Tibial nerve (tissue), 4 donors: ENCODE data around the gene ERBB2. TPM values are rescaled to one million over a fixed set of nuclear protein-coding genes. Genes with fewer than 3 reads are reported as not detected.

Source experiments
- DNase-seq, 2 donors: peaks; one replicate each; pipeline ENCODE4 v3.0.0-alpha.2; 2019; ENCODE audit warnings: low spot score in 2 of 2
- H3K27ac ChIP-seq, 4 donors: fragments of 200-600 bp; sonication (generic) in 3 of 4; one replicate each; pipeline ENCODE4 v1.5.1; 2017 to 2019; ENCODE audit warnings: mild to moderate bottlenecking in 1 of 4
- H3K27me3 ChIP-seq, 2 donors: fragments of 200-600 bp; sonication (generic) in 1 of 2; one replicate each; pipeline versions ENCODE4 v1.5.1 to v1.6.0; 2017 to 2019
- H3K36me3 ChIP-seq, 3 donors: fragments of 200-600 bp; sonication (generic); one replicate each; pipeline ENCODE4 v1.5.1; 2018 to 2019
- H3K4me1 ChIP-seq, 4 donors: fragments of 200-600 bp; sonication (generic) in 3 of 4; one replicate each; pipeline ENCODE4 v1.5.1; 2017 to 2019
- H3K4me3 ChIP-seq, 4 donors: fragments of 200-600 bp; sonication (generic) in 3 of 4; one replicate each; pipeline ENCODE4 v1.5.1; 2017 to 2019; ENCODE audit warnings: mild to moderate bottlenecking in 1 of 4, moderate library complexity in 1 of 4
- H3K9me3 ChIP-seq, 4 donors: fragments of 200-600 bp; sonication (generic) in 3 of 4; one replicate each; pipeline ENCODE4 v1.5.1; 2017 to 2019
- CTCF ChIP-seq, 5 experiments: fragments of 200-600 bp in 3 of 5; fragments of 450-650 bp in 2 of 5; sonication (generic) in 3 of 5; IDR thresholded peaks; one replicate each; pipeline ENCODE4 v1.5.1; 2016 to 2019; ENCODE audit warnings: antibody characterized with exemption in 5 of 5, mild to moderate bottlenecking in 3 of 5, moderate library complexity in 2 of 5
- EP300 ChIP-seq, 2 donors: sonication (generic); formaldehyde crosslinking; IDR thresholded peaks; one replicate each; pipeline ENCODE4 v1.6.1; 2017; ENCODE audit warnings: antibody characterized with exemption in 2 of 2, mild to moderate bottlenecking in 1 of 2
- POLR2A ChIP-seq, 2 donors: fragments of 450-650 bp; IDR thresholded peaks; one replicate each; pipeline ENCODE4 v1.6.1; 2017; ENCODE audit warnings: antibody characterized with exemption in 2 of 2, mild to moderate bottlenecking in 2 of 2, moderate library complexity in 2 of 2
- WGBS, 2 donors: methylation state at CpG; one replicate each; pipeline ENCODE4 v1.1.5; 2018; 5-methylcytosine and 5-hydroxymethylcytosine counted together
- total RNA-seq, 4 donors: library from RNA; depleted of rRNA; stranded (reverse); fragments of >200 nt; gene quantifications; one replicate each; pipeline ENCODE4 v1.1.0, GENCODE V29; 2016

The ERBB2 gene
- total RNA-seq, 4 donors from 2014 or later: 101 to 131 (median 114) TPM

- no peak for DNase-seq
- H3K9me3 ChIP-seq: no peaks in the 10 kb centered on the region
- no peak overlapping the region for H3K4me3 ChIP-seq
- 53 to 59% methylated on average over 6 to 7 of the region's 7 CpGs for WGBS, 2 donors
- H3K36me3 ChIP-seq: peaks cover 0 to 17% (median 0%) of the 10 kb centered on the region in 3 donors
- H3K27me3 ChIP-seq: peaks cover 0 to 3% of the 10 kb centered on the region in 2 donors
- TF ChIP-seq EP300 (IDR thresholded peaks at IDR 0.05) (peak in 1 of 2 donors; percentile 19), CTCF (IDR thresholded peaks at IDR 0.05) (no peak), POLR2A (IDR thresholded peaks at IDR 0.05) (no peak)
- peak overlapping the region in 3 of 4 donors; percentile 62 to 78 (median 67) for H3K27ac ChIP-seq
- H3K4me1 ChIP-seq: peaks cover 0 to 47% (median 27%) of the 10 kb centered on the region in 4 donors
Observed at GRCh38 chr17:39676198-39676819, 23.6 kb upstream of the ERBB2 start.

- H3K9me3 ChIP-seq: no peaks in the 10 kb centered on the region
- H3K4me3 ChIP-seq: no peak overlapping the region
- peaks cover 0 to 47% (median 24%) of the 10 kb centered on the region in 4 donors for H3K4me1 ChIP-seq
- no peaks in the 10 kb centered on the region for H3K27me3 ChIP-seq
- WGBS, 2 donors: 65 to 78% methylated on average over 7 of the region's 8 CpGs
- peak overlapping the region; percentile 28 to 80 (median 71) for H3K27ac ChIP-seq
- TF ChIP-seq CTCF (IDR thresholded peaks at IDR 0.05) (no peak), POLR2A (IDR thresholded peaks at IDR 0.05) (no peak), EP300 (IDR thresholded peaks at IDR 0.05) (no peak)
- peaks cover 0 to 20% (median 0%) of the 10 kb centered on the region in 3 donors for H3K36me3 ChIP-seq
- no peak for DNase-seq
Observed at GRCh38 chr17:39677072-39677471, 22.8 kb upstream of the ERBB2 start.

- Histone ChIP-seq H3K4me1 (peaks cover 0 to 47% (median 23%) of the 10 kb centered on the region in 4 donors), H3K27me3 (no peaks in the 10 kb centered on the region), H3K36me3 (peaks cover 0 to 24% (median 0%) of the 10 kb centered on the region in 3 donors), H3K27ac (peak overlapping the region; percentile 28 to 80 (median 71)), H3K4me3 (no peak overlapping the region), H3K9me3 (no peaks in the 10 kb centered on the region)
- 38 to 42% methylated on average over 13 of the region's 13 CpGs for WGBS, 2 donors
- TF ChIP-seq EP300 (IDR thresholded peaks at IDR 0.05) (peak in 1 of 2 donors; percentile 34), POLR2A (IDR thresholded peaks at IDR 0.05) (no peak)
- DNase-seq: no peak
Observed at GRCh38 chr17:39677542-39678339, 22.1 kb upstream of the ERBB2 start.

GRCh38 chr17:39678340-39679116 lies 21.3 kb upstream of the ERBB2 start:
- DNase-seq: no peak
- TF ChIP-seq EP300 (IDR thresholded peaks at IDR 0.05) (no peak), CTCF (IDR thresholded peaks at IDR 0.05) (no peak), POLR2A (IDR thresholded peaks at IDR 0.05) (no peak)
- Histone ChIP-seq H3K9me3 (no peaks in the 10 kb centered on the region), H3K36me3 (peaks cover 0 to 32% (median 0%) of the 10 kb centered on the region in 3 donors), H3K4me1 (peaks cover 0 to 47% (median 23%) of the 10 kb centered on the region in 4 donors), H3K4me3 (no peak overlapping the region), H3K27ac (peak overlapping the region; percentile 28 to 80 (median 71)), H3K27me3 (no peaks in the 10 kb centered on the region)
- 79 to 83% methylated on average over 12 to 13 of the region's 13 CpGs for WGBS, 2 donors

GRCh38 chr17:39679521-39680192 lies 20.2 kb upstream of the ERBB2 start:
- Histone ChIP-seq H3K4me3 (no peak overlapping the region), H3K27me3 (no peaks in the 10 kb centered on the region), H3K4me1 (peaks cover 0 to 44% (median 23%) of the 10 kb centered on the region in 4 donors), H3K27ac (peak overlapping the region in 1 of 4 donors; percentile 64), H3K36me3 (peaks cover 0 to 43% (median 0%) of the 10 kb centered on the region in 3 donors), H3K9me3 (no peaks in the 10 kb centered on the region)
- DNase-seq: no peak
- TF ChIP-seq CTCF (IDR thresholded peaks at IDR 0.05) (no peak), POLR2A (IDR thresholded peaks at IDR 0.05) (no peak), EP300 (IDR thresholded peaks at IDR 0.05) (no peak)
- 74 to 91% methylated on average over 12 of the region's 12 CpGs for WGBS, 2 donors
